ENCODE data around the gene HORMAD1.

GRCh38 chr1:150688763-150689162 lies 31.9 kb downstream of the HORMAD1 start:
- TF ChIP-seq POLR2A (IDR thresholded peaks at IDR 0.05; ENCODE audit: insufficient read depth in 1 of 2, low read depth in 2 of 2, low read length in 2 of 2) (no peak), CTCF (CRISPR knock-in tag; IDR thresholded peaks at IDR 0.05) (no peak), NCOA2 (CRISPR knock-in tag; IDR thresholded peaks at IDR 0.05) (no peak), MAZ (IDR thresholded peaks at IDR 0.05; ENCODE audit: borderline replicate concordance, low read depth, low read length) (no peak), MAZ (CRISPR knock-in tag; IDR thresholded peaks at IDR 0.05; ENCODE audit: low read depth) (no peak), WIZ (CRISPR knock-in tag; IDR thresholded peaks at IDR 0.05) (no peak), ZNF660 (CRISPR knock-in tag; IDR thresholded peaks at IDR 0.05; ENCODE audit: borderline replicate concordance, low read depth) (no peak)

Data from HepG2 (cell line).